HepG2 (cell line): ENCODE measurements around the gene SIDT1. TPM values are rescaled to one million over a fixed set of nuclear protein-coding genes. Genes with fewer than 3 reads are reported as not detected.
A peak's percentile ranks its signal among the peaks of the same experiment; 100 is the strongest.

Experiments
- AGO1 ChIP-seq: fragments of 200-400 bp; formaldehyde crosslinking; IDR thresholded peaks from 2 replicates; pipeline ENCODE4 v1.6.1; 2017; ENCODE audit warnings: mild to moderate bottlenecking, low read depth, low read length, moderate library complexity; ENCODE audit not compliant: poor library complexity, severe bottlenecking
- ARID3A ChIP-seq: IDR thresholded peaks from 2 replicates; pipeline ENCODE4 v1.6.1; 2012; ENCODE audit warnings: low read depth, low read length, improper control_type of control experiment
- FOXO1 ChIP-seq: sonication (generic); formaldehyde crosslinking; IDR thresholded peaks from 2 replicates; pipeline ENCODE4 v1.4.0; 2020; ENCODE audit warnings: missing genetic modification reagents
- MEF2D ChIP-seq: sonication (generic); formaldehyde crosslinking; IDR thresholded peaks from 2 replicates; pipeline ENCODE4 v1.5.1; 2020; ENCODE audit warnings: mild to moderate bottlenecking, missing genetic modification reagents
- MXD1 ChIP-seq: sonication (generic); formaldehyde crosslinking; IDR thresholded peaks from 2 replicates; pipeline ENCODE4 v1.4.0; 2020; ENCODE audit warnings: mild to moderate bottlenecking, missing genetic modification reagents
- RBFOX2 ChIP-seq: fragments of 200-400 bp; formaldehyde crosslinking; IDR thresholded peaks from 2 replicates; pipeline ENCODE4 v1.6.1; 2017; ENCODE audit warnings: low read depth, mild to moderate bottlenecking, low read length
- RFXAP ChIP-seq: sonication (generic); formaldehyde crosslinking; IDR thresholded peaks from 2 replicates; pipeline ENCODE4 v1.4.0; 2020; ENCODE audit warnings: missing genetic modification reagents, borderline replicate concordance
- RXRB ChIP-seq: IDR thresholded peaks from 2 replicates; pipeline ENCODE4 v1.6.1; 2016; ENCODE audit warnings: borderline replicate concordance, missing genetic modification reagents, missing compliant biosample characterization
- SATB2 ChIP-seq: sonication (generic); formaldehyde crosslinking; IDR thresholded peaks from 2 replicates; pipeline ENCODE4 v1.5.0; 2020; ENCODE audit warnings: missing genetic modification reagents
- SNRNP70 ChIP-seq: fragments of 200-400 bp; formaldehyde crosslinking; IDR thresholded peaks from 2 replicates; pipeline ENCODE4 v1.6.1; 2017; ENCODE audit warnings: mild to moderate bottlenecking, low read depth, low read length, moderate library complexity
- TCF12 ChIP-seq, 2 experiments: fragments of 450-650 bp in 1 of 2; sonication (generic) in 1 of 2; formaldehyde crosslinking in 1 of 2; IDR thresholded peaks; 2 replicates each; pipeline versions ENCODE4 v1.6.1 to v1.8.0; 2017 to 2022; ENCODE audit warnings: antibody characterized with exemption in 1 of 2, mild to moderate bottlenecking in 1 of 2, missing genetic modification reagents in 1 of 2, moderate library complexity in 1 of 2
- ZBTB10 ChIP-seq: sonication (generic); formaldehyde crosslinking; IDR thresholded peaks from 2 replicates; pipeline ENCODE4 v1.4.0; 2020; ENCODE audit warnings: missing genetic modification reagents, borderline replicate concordance
- ZNF12 ChIP-seq: sonication (generic); formaldehyde crosslinking; IDR thresholded peaks from 2 replicates; pipeline ENCODE4 v1.5.0; 2020; ENCODE audit warnings: missing genetic modification reagents
- ZNF407 ChIP-seq: sonication (generic); formaldehyde crosslinking; IDR thresholded peaks from one replicate; pipeline ENCODE4 v1.5.1; 2020; ENCODE audit warnings: mild to moderate bottlenecking, missing genetic modification reagents; ENCODE audit errors: not compliant biosample characterization
- ZNF547 ChIP-seq: sonication (generic); formaldehyde crosslinking; IDR thresholded peaks from 2 replicates; pipeline ENCODE4 v1.5.1; 2020; ENCODE audit warnings: mild to moderate bottlenecking, missing genetic modification reagents
- ZNF589 ChIP-seq: sonication (generic); formaldehyde crosslinking; conservative IDR thresholded peaks from 2 replicates; pipeline ENCODE4 v1.8.0; 2022; ENCODE audit warnings: mild to moderate bottlenecking, moderate library complexity, missing genetic modification reagents
- ZNF747 ChIP-seq: sonication (generic); formaldehyde crosslinking; IDR thresholded peaks from 2 replicates; pipeline ENCODE4 v1.8.1; 2023; ENCODE audit warnings: missing genetic modification reagents, mild to moderate bottlenecking, borderline replicate concordance
- polyA plus RNA-seq, 8 experiments: library from polyadenylated mRNA; depleted of rRNA in 3 of 8; stranded (reverse) in 7 of 8; unstranded in 1 of 8; fragments of >200 nt; fragmentation: Illumina TruSeq in 4 of 8; extraction: Trizol in 4 of 8; gene quantifications; 2 replicates each; pipeline versions ENCODE4 v1.2.1 to v1.2.3, GENCODE V29; 2011 to 2016; ENCODE audit warnings: low read depth in 4 of 8, missing spikeins in 1 of 8, mixed read lengths in 1 of 8; ENCODE audit not compliant: insufficient read depth in 1 of 8
- total RNA-seq, 5 experiments: library from RNA; depleted of rRNA; stranded (reverse); fragments of >200 nt; fragmentation: Illumina TruSeq; extraction: Trizol; gene quantifications; 2 replicates each; pipeline ENCODE4 v1.2.3, GENCODE V29; 2016; ENCODE audit warnings: low read depth in 1 of 5

Gene SIDT1
- total and polyA plus RNA-seq, 2 of the 13 experiments (the other 11 are each of a cell fraction or from before 2014, with no cell fraction given), result 0.07 TPM

GRCh38 chr3:113555138-113555537 lies 22.8 kb downstream of the SIDT1 start (continued):
- TF ChIP-seq MEF2D (CRISPR knock-in tag) (no peak), ZNF407 (CRISPR knock-in tag) (no peak), RBFOX2 (no peak), ZNF747 (CRISPR knock-in tag) (no peak), FOXO1 (CRISPR knock-in tag) (no peak; the same call in 1 of the 2 replicates), ZNF12 (CRISPR knock-in tag) (no peak), AGO1 (no peak), SNRNP70 (no peak), ZNF589 (CRISPR knock-in tag) (no peak), RFXAP (CRISPR knock-in tag) (no peak), ARID3A (peak; percentile 99), MXD1 (CRISPR knock-in tag) (no peak), SATB2 (CRISPR knock-in tag) (no peak), ZNF547 (no peak), ZBTB10 (CRISPR knock-in tag) (no peak), TCF12 (IDR thresholded peaks at IDR 0.05) (no peak), TCF12 (CRISPR knock-in tag; IDR thresholded peaks at IDR 0.05) (no peak), RXRB (CRISPR knock-in tag) (peak; percentile 38; the same call in 1 of the 2 replicates)
